HG02763 (cell line): ENCODE results near the gene EIF4H.
A peak's percentile ranks its signal among the peaks of the same experiment; 100 is the strongest.
"Not testable (repeated sequence)": the region's sequence is repeated elsewhere in the genome, so short reads cannot be mapped to it uniquely, and the experiment has no call there.

Source experiments
- ATAC-seq: cut with Tn5 transposase; IDR thresholded peaks from one replicate; pipeline ENCODE4 v1.9.1; 2021; ENCODE audit warnings: mild to moderate bottlenecking, moderate library complexity; ENCODE audit not compliant: unreplicated experiment

The EIF4H gene

DNA sequence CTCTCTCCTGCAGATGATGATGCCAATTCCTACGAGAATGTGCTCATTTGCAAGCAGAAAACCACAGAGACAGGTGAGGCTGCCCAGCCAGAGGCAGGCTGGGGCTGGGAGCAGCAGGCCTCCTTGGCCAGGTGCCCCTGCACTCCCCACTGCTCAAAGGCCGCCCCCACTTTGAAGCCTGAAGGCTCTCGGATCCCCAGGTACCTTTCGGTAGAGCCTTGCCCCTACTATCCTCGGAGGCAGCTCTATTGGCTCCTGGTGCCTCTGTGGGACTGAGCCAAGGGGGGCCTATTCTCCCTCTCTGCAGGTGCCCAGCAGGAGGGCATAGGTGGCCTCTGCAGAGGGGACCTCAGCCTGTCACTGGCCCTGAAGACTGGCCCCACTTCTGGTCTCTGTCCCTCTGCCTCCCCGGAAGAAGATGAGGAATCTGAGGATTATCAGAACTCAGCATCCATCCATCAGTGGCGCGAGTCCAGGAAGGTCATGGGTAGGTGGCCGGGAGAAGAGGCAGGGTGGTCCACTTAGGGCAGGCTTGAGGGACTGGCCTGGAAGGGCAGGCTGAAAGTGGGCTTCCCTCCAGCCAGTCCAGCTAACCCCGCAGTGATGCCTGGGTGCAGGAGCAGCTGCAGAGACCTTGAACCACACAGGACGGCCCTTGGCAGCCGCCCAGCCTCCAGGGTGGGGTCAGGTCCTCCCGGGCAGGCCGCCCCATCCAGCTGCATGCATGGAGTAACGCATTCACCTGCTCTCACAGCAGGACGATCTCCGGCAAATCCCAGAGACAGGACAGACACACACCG, 49.8 kb downstream of the EIF4H start:
- no peak for ATAC-seq

DNA sequence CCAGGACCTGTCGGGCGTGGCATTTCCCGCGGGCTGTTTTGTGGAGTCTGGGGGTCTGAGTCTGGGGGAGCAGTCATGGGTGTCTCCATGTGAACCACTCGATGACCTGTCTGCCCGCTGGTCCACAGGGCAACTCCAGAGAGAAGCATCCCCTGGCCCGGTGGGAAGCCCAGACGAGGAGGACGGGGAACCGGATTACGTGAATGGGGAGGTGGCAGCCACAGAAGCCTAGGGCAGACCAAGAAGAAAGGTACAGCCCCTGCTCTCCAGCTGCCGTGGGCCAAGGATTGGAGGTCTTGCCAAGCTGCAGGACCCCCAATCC, 50.3 kb downstream of the EIF4H start:
- ATAC-seq = no peak

DNA sequence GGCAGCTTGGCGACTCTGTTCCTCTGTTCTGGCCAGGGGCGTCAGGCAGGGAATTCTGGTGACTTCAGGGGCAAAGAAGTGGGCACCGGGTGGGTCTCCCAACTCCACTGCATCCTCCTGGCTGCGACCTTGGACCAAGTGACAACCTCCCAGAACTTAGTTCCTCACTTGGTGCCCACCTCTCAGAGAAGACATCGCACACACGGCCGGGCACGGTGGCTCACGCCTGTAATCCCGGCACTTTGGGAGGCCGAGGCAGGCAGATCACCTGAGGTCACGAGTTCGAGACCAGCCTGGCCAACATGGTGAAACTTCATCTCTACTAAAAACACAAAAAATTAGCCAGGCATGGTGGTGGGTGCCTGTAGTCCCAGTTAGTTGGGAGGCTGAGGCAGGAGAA, 50.8 kb downstream of the EIF4H start:
- not testable (repeated sequence) for ATAC-seq

- no peak for ATAC-seq
These were observed 51.2 kb downstream of the EIF4H start for GRCh38 chr7:74225400-74225799.

DNA sequence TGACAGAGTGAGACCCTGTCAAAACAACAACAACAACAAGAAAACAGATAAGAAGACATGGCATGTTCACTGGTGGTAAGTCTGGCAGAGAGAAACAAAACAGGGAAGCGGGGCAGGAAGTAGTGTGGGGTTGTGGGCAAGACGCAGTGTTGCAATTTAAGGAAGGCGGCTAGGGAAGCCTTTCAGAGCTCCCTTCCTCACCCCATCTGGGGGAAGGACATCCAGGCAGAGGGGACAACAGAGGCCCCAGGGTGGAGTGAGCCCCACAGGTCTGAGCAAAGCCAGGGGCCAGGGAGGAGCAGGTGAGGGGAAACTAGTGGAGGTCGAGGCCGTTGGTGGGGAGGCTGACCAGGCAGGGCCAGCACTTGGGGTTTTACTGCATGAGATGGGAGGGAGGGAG, 52.5 kb downstream of the EIF4H start:
- ATAC-seq = no peak

DNA sequence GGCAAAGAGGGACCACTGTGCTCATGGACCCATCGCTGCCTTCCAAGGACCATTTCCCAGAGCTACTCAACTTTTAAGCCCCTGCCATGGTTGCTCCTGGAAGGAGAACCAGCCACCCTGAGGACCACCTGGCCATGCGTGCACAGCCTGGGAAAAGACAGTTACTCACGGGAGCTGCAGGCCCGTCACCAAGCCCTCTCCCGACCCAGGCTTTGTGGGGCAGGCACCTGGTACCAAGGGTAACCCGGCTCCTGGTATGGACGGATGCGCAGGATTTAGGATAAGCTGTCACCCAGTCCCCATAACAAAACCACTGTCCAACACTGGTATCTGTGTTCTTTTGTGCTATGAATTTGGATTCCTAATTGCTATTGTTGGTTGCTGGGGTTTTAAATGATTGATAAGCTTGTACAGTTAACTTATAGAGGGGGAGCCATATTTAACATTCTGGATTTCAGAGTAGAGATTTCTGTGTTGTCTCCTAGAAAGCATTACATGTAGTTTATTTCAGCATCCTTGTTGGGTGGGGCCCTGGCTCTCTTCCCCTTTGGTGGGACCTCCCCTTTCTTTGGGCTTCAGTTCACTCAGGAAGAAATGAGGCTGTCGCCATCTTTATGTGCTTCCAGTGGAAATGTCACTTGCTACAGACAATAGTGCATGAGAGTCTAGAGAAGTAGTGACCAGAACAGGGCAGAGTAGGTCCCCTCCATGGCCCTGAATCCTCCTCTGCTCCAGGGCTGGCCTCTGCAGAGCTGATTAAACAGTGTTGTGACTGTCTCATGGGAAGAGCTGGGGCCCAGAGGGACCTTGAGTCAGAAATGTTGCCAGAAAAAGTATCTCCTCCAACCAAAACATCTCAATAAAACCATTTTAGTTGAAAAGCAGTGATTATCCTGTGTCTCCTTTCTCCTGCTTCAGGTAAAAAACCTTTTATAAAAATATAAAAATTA, 55.1 kb downstream of the EIF4H start:
- ATAC-seq = no peak

DNA sequence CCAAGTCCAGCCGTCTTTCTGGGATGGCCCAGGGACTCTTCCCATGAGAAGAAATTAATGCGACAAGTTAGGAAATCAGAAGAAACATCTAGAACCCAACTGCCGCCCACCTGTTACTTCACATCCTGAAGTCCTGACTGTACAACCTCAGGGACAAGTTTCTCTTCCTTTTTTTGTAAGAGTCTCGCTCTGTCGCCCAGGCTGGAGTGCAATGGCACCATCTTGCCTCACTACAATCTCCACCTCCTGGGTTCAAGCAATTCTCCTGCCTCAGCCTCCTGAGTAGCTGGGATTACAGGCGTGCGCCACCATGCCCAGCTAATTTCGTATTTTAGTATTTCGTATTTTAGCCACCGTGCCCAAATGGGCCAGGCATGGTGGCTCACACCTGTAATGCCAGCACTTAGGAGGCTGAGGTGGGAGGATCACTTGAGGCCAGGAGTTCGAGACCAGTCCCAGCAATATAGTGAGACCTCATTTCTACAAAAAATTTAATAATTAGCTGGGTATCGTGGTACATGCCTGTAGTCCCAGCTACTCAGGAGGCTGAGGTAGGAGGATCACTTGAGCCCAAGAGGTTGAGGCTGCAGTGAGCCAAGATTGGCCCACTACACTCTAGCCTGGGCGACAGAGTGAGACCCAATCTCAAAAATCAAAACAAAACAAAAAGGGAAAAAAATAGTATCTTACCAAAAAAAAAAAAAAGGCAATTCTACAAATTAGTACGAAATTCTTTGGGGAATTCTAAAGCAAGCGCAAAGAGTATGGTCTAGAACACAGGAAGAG, 56.5 kb downstream of the EIF4H start:
- ATAC-seq = no peak

GRCh38 chr7:74231232-74231590, 57.1 kb downstream of the EIF4H start:
- ATAC-seq = peak; percentile 55

GRCh38 chr7:74233655-74234285, 59.6 kb downstream of the EIF4H start:
- ATAC-seq = no peak

- no peak for ATAC-seq
These were observed 61.5 kb downstream of the EIF4H start for GRCh38 chr7:74235518-74236268.

- no peak for ATAC-seq
These were observed 62.1 kb downstream of the EIF4H start for GRCh38 chr7:74236284-74236683.

GRCh38 chr7:74240482-74240881, 66.3 kb downstream of the EIF4H start:
- ATAC-seq = no peak

DNA sequence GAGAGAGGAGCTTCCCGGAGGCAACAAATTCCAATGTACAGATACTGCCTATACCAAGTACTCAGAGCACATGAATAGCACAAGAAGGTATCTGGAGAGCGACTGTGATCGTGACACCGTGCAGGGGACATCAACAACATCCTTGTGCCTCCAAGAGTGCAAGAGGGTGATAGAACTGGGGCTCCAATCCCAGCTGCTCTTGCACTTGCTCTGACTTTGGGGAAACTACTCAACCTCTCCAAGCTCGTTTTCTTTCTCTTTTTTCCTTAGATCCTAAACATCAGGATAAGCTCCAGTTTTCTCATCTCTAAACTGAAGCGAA, 67.9 kb downstream of the EIF4H start:
- ATAC-seq = no peak

GRCh38 chr7:74246497-74246896, 72.3 kb downstream of the EIF4H start:
- no peak for ATAC-seq
